ENCODE results near the gene CCDC88A.

DNA sequence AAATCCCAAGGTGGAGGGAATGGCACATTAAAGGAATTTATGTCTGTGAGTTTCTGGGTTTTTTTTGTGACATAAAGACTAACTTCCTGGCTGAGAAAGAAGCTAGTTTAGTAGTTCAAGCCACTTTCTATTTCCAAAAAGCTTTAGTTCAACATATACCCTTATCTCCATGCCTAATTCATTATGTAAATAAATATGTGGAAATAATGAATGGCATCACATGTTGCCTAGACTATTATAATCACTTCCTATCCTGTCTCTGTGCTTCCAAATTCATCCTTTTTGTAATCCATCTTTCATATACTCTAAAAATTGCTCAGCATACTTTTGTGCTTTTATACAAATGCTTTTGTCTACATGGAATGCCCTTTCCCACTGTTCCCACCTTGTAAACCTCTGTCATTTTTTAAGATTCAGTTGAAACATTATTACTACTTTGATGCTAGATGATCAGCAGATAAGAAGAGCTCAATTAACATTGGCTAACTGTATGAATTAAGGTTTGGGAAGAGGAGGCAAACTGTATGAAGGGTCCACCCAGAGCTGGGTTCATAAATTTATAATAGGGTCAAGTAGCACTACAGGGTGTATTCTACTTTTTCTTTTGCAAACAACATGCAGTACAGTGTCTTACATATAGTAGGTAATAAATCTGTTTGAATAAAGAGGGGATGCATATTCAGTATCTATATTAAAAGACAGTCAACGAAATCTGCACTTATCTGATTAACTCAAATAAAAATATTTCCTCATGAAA, 88.9 kb downstream of the CCDC88A start:
- TF ChIP-seq POLR2A (IDR thresholded peaks at IDR 0.05; ENCODE audit: borderline replicate concordance, extremely low read depth, insufficient read depth, insufficient read length) (no peak), YY1 (IDR thresholded peaks at IDR 0.05; ENCODE audit: extremely low read depth, insufficient replicate concordance, low read depth, low read length) (no peak), EZH2 (IDR thresholded peaks at IDR 0.05) (no peak), POLR2AphosphoS5 (IDR thresholded peaks at IDR 0.05; ENCODE audit: low read depth, low read length) (no peak)
- TF ChIP-seq, protein P1, sequence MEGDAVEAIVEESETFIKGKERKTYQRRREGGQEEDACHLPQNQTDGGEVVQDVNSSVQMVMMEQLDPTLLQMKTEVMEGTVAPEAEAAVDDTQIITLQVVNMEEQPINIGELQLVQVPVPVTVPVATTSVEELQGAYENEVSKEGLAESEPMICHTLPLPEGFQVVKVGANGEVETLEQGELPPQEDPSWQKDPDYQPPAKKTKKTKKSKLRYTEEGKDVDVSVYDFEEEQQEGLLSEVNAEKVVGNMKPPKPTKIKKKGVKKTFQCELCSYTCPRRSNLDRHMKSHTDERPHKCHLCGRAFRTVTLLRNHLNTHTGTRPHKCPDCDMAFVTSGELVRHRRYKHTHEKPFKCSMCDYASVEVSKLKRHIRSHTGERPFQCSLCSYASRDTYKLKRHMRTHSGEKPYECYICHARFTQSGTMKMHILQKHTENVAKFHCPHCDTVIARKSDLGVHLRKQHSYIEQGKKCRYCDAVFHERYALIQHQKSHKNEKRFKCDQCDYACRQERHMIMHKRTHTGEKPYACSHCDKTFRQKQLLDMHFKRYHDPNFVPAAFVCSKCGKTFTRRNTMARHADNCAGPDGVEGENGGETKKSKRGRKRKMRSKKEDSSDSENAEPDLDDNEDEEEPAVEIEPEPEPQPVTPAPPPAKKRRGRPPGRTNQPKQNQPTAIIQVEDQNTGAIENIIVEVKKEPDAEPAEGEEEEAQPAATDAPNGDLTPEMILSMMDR (IDR thresholded peaks at IDR 0.05 in 2 of 3, conservative IDR thresholded peaks at IDR 0.05 in 1 of 3; ENCODE audit: borderline replicate concordance in 1 of 3, insufficient read depth in 1 of 3, low read depth in 2 of 3, low read length in 2 of 3): no peak

Measured in HCT116 (cell line).